Tibial artery (tissue), 4 donors: Measurements from ENCODE around the gene TSSK3.
A peak's percentile ranks its signal among the peaks of the same experiment; 100 is the strongest.

Experiments
- DNase-seq, 2 donors: peaks; one replicate each; pipeline ENCODE4 v3.0.0-alpha.2; 2019
- H3K27ac ChIP-seq, 2 donors: fragments of 200-600 bp; sonication (generic) in 1 of 2; 1 replicate in 1 of 2; 2 replicates in 1 of 2; pipeline ENCODE4 v1.5.1; 2018 to 2019; ENCODE audit warnings: mild to moderate bottlenecking in 1 of 2
- H3K27me3 ChIP-seq, 2 donors: fragments of 200-600 bp; sonication (generic) in 1 of 2; one replicate each; pipeline versions ENCODE4 v1.5.1 to v1.6.0; 2016 to 2019
- H3K36me3 ChIP-seq, 3 donors: fragments of 200-600 bp; sonication (generic) in 2 of 3; one replicate each; pipeline ENCODE4 v1.5.1; 2016 to 2019; ENCODE audit warnings: mild to moderate bottlenecking in 2 of 3
- H3K4me1 ChIP-seq, 4 donors: fragments of 200-600 bp; sonication (generic) in 2 of 4; 1 replicate in 3 of 4; 2 replicates in 1 of 4; pipeline ENCODE4 v1.5.1; 2016 to 2019
- H3K4me3 ChIP-seq, 2 donors: fragments of 200-600 bp; sonication (generic) in 1 of 2; 1 replicate in 1 of 2; 2 replicates in 1 of 2; pipeline ENCODE4 v1.5.1; 2018 to 2019; ENCODE audit warnings: mild to moderate bottlenecking in 2 of 2
- H3K9me3 ChIP-seq, 3 donors: fragments of 200-600 bp; sonication (generic) in 1 of 3; one replicate each; pipeline ENCODE4 v1.5.1; 2016 to 2019
- CTCF ChIP-seq, 2 experiments: fragments of 200-600 bp in 1 of 2; fragments of 450-650 bp in 1 of 2; IDR thresholded peaks; one replicate each; pipeline ENCODE4 v1.5.1; 2017 to 2019; ENCODE audit warnings: antibody characterized with exemption in 2 of 2, mild to moderate bottlenecking in 1 of 2, moderate library complexity in 1 of 2
- intact Hi-C: fragments of 100-400 bp; cut with DNase I; formaldehyde crosslinking; loops from one replicate; pipeline ENCODE4 v1.15.0; 2023; ENCODE audit warnings: low total_unique reads

The TSSK3 gene

DNA sequence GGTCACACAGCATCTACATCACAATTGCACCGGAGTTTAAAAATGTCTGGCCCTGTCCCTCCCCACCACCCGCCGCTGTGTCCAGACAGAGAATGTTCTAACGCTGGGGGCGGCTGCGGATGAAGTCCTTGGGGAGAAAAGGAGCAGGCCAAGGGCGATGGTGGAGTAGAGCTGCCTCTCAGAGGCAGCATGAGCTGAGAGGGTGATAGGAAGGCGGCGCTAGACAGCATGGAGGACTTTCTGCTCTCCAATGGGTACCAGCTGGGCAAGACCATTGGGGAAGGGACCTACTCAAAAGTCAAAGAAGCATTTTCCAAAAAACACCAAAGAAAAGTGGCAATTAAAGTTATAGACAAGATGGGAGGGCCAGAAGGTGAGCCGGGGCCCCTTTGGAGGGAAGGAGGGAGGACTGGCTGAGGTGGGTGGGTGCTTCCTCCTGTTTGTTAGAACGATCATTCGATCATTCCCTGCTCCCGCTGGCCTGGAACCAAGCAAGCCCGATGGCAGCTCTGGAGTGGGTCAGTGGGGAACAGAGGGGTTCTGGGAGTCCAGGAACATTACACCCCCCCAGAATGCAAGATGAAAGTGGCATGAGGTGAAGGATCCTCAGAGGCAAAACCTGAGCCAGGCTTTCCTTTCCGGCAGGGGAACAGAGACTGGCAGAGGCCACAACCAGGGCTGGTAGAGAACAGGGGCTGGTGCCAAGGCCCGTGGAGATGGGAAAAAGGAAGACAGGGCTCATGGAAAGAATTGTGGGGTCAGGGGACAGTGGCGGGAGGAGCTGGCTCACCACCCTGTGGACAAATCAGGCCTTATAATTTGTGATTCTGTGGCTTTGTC, at the start of gene TSSK3, which contains the start of gene FAM229A:
TSSK3 (plus strand) TSS at position 66 of the 840 bp plus-strand sequence; CDS start at position 229, 163 bp downstream.
FAM229A (minus strand) TSS at position 12 of the 840 bp plus-strand sequence. CDS start 394 bp downstream, outside the sequence.
- intact Hi-C loops = no loop called here
- DNase-seq = no peak
- Histone ChIP-seq H3K27ac (peak within 1 kb of the TSS; percentile 44 to 56), H3K27me3 (no peaks in the 10 kb centered on the region), H3K4me1 (peaks cover 0 to 20% (median 14%) of the 10 kb centered on the region in 4 donors), H3K9me3 (no peaks in the 10 kb centered on the region), H3K4me3 (peak within 1 kb of the TSS; percentile 36 to 54), H3K36me3 (peaks cover 19 to 46% (median 33%) of the 10 kb centered on the region in 3 donors)
- no peak for TF ChIP-seq CTCF (IDR thresholded peaks at IDR 0.05)

GRCh38 chr1:32316903-32317277, 45.4 kb upstream of the TSSK3 start:
- no peak overlapping the region for H3K27ac ChIP-seq
- no peaks in the 10 kb centered on the region for H3K27me3 ChIP-seq

GRCh38 chr1:32318127-32318869, 44.0 kb upstream of the TSSK3 start:
- H3K36me3 ChIP-seq = peaks cover 16 to 64% (median 23%) of the 10 kb centered on the region in 3 donors
- DNase-seq = no peak
- no peak overlapping the region for H3K4me3 ChIP-seq
- H3K27me3 ChIP-seq = no peaks in the 10 kb centered on the region
- intact Hi-C loops = no loop called here
- H3K4me1 ChIP-seq = no peaks in the 10 kb centered on the region
- no peaks in the 10 kb centered on the region for H3K9me3 ChIP-seq
- TF ChIP-seq CTCF (IDR thresholded peaks at IDR 0.05) = no peak
- no peak overlapping the region for H3K27ac ChIP-seq

More at GRCh38 chr1:32316903-32317277, 45.4 kb upstream of the TSSK3 start:
- Histone ChIP-seq H3K4me1 (no peaks in the 10 kb centered on the region), H3K36me3 (peaks cover 16 to 53% (median 23%) of the 10 kb centered on the region in 3 donors), H3K4me3 (no peak overlapping the region), H3K9me3 (no peaks in the 10 kb centered on the region)
- intact Hi-C loops = no loop called here
- TF ChIP-seq CTCF (IDR thresholded peaks at IDR 0.05) = no peak
- DNase-seq = no peak

GRCh38 chr1:32321712-32322291, 40.5 kb upstream of the TSSK3 start:
- no peak overlapping the region for H3K4me3 ChIP-seq
- no peak for DNase-seq
- H3K27me3 ChIP-seq = no peaks in the 10 kb centered on the region
- intact Hi-C loops = no loop called here
- H3K36me3 ChIP-seq = peaks cover 40 to 88% (median 44%) of the 10 kb centered on the region in 3 donors
- no peak overlapping the region for H3K27ac ChIP-seq
- H3K4me1 ChIP-seq = no peaks in the 10 kb centered on the region
- H3K9me3 ChIP-seq = no peaks in the 10 kb centered on the region
- no peak for TF ChIP-seq CTCF (IDR thresholded peaks at IDR 0.05)

- Histone ChIP-seq H3K9me3 (no peaks in the 10 kb centered on the region), H3K4me3 (no peak overlapping the region), H3K27ac (no peak overlapping the region), H3K36me3 (peaks cover 74 to 99% (median 75%) of the 10 kb centered on the region in 3 donors), H3K27me3 (no peaks in the 10 kb centered on the region), H3K4me1 (no peaks in the 10 kb centered on the region)
- no peak for TF ChIP-seq CTCF (IDR thresholded peaks at IDR 0.05)
- no peak for DNase-seq
- intact Hi-C loops = no loop called here
Measured at GRCh38 chr1:32327204-32327603, 35.1 kb upstream of the TSSK3 start.
